ENCODE measurements around the gene IGSF9. TPM values are rescaled to one million over a fixed set of nuclear protein-coding genes. Genes with fewer than 3 reads are reported as not detected.

The IGSF9 gene
- total and polyA plus RNA-seq, 2 of the 13 experiments (the other 11 are each of a cell fraction or from before 2014, with no cell fraction given): 0.03 TPM; not detected in 1

DNA sequence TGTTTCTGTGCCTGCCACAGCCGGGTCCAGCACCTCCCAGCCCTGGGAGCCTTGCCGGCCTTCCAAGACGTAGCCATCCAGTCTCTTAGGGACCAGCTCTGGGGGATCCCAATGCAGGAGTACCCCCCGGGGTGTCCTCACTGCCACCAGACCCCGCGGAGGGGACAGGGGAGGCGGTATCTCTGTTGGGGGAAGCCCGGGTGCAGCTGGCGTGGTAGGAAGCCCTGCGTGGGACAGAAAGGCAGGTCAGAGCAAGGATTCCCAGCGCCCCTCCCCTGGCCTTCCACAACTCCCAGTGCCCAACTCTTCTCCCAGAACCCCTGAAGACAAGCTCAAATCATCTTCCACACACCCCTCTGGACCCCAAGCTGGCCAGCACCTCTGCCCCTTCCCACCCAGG lies 15.2 kb downstream of the IGSF9 start:
- CTCF ChIA-PET (ENCODE audit: low intra/inter-chr PET ratio, low total read pairs): no interaction called here
- Histone ChIP-seq H3K9me3 (ENCODE audit: low read length) (no peaks in the 10 kb centered on the region), H3K9ac (ENCODE audit: insufficient read depth, low read depth, low read length) (no peak overlapping the region), H2AFZ (ENCODE audit: low read length) (no peak overlapping the region), H3K27me3 (ENCODE audit: control insufficient read depth in 1 of 2, insufficient read depth in 2 of 2, low read length in 2 of 2) (peaks cover 8 to 46% of the 10 kb centered on the region in 2 experiments), H3K4me2 (ENCODE audit: low read depth, low read length) (no peak overlapping the region), H3K4me3 (replicated peaks in 1 of 3; ENCODE audit: insufficient read depth in 1 of 3, low read depth in 2 of 3, low read length in 3 of 3) (no peak overlapping the region), H3K79me2 (ENCODE audit: insufficient read depth, low read length) (no peaks in the 10 kb centered on the region), H3K27ac (ENCODE audit: extremely low read length, insufficient read depth, low read length) (no peak overlapping the region), H3K4me1 (ENCODE audit: insufficient read depth, low read length) (peaks cover 9% of the 10 kb centered on the region), H4K20me1 (ENCODE audit: insufficient read depth, low read length) (no peaks in the 10 kb centered on the region), H3K36me3 (replicated peaks in 1 of 2; ENCODE audit: control insufficient read depth in 1 of 2, insufficient read depth in 2 of 2, low read length in 2 of 2) (no peaks in the 10 kb centered on the region)
- TF ChIP-seq, protein P1, sequence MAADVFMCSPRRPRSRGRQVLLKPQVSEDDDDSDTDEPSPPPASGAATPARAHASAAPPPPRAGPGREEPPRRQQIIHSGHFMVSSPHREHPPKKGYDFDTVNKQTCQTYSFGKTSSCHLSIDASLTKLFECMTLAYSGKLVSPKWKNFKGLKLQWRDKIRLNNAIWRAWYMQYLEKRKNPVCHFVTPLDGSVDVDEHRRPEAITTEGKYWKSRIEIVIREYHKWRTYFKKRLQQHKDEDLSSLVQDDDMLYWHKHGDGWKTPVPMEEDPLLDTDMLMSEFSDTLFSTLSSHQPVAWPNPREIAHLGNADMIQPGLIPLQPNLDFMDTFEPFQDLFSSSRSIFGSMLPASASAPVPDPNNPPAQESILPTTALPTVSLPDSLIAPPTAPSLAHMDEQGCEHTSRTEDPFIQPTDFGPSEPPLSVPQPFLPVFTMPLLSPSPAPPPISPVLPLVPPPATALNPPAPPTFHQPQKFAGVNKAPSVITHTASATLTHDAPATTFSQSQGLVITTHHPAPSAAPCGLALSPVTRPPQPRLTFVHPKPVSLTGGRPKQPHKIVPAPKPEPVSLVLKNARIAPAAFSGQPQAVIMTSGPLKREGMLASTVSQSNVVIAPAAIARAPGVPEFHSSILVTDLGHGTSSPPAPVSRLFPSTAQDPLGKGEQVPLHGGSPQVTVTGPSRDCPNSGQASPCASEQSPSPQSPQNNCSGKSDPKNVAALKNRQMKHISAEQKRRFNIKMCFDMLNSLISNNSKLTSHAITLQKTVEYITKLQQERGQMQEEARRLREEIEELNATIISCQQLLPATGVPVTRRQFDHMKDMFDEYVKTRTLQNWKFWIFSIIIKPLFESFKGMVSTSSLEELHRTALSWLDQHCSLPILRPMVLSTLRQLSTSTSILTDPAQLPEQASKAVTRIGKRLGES (CRISPR knock-in tag; IDR thresholded peaks at IDR 0.05; ENCODE audit: borderline replicate concordance): no peak
- TF ChIP-seq ZNF207 (IDR thresholded peaks at IDR 0.05; ENCODE audit: borderline replicate concordance) (no peak), ONECUT2 (CRISPR knock-in tag; IDR thresholded peaks at IDR 0.05) (no peak), SYNCRIP (IDR thresholded peaks at IDR 0.05; ENCODE audit: insufficient read depth, low read depth, low read length) (no peak), IKZF1 (IDR thresholded peaks at IDR 0.05) (no peak), SPEN (CRISPR knock-in tag; IDR thresholded peaks at IDR 0.05; ENCODE audit: low read depth) (no peak), STAG1 (CRISPR knock-in tag; IDR thresholded peaks at IDR 0.05) (no peak), ZNF256 (CRISPR knock-in tag; conservative IDR thresholded peaks at IDR 0.05) (no peak), EP300 (IDR thresholded peaks at IDR 0.05; ENCODE audit: low read depth in 2 of 2, low read length in 2 of 2) (no peak), EP300 (CRISPR knock-in tag; IDR thresholded peaks at IDR 0.05; ENCODE audit: borderline replicate concordance) (no peak)
- TF ChIP-seq, protein P2, sequence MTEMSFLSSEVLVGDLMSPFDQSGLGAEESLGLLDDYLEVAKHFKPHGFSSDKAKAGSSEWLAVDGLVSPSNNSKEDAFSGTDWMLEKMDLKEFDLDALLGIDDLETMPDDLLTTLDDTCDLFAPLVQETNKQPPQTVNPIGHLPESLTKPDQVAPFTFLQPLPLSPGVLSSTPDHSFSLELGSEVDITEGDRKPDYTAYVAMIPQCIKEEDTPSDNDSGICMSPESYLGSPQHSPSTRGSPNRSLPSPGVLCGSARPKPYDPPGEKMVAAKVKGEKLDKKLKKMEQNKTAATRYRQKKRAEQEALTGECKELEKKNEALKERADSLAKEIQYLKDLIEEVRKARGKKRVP (CRISPR knock-in tag; IDR thresholded peaks at IDR 0.05): no peak
- TF ChIP-seq, protein P3, sequence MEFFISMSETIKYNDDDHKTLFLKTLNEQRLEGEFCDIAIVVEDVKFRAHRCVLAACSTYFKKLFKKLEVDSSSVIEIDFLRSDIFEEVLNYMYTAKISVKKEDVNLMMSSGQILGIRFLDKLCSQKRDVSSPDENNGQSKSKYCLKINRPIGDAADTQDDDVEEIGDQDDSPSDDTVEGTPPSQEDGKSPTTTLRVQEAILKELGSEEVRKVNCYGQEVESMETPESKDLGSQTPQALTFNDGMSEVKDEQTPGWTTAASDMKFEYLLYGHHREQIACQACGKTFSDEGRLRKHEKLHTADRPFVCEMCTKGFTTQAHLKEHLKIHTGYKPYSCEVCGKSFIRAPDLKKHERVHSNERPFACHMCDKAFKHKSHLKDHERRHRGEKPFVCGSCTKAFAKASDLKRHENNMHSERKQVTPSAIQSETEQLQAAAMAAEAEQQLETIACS (CRISPR knock-in tag; IDR thresholded peaks at IDR 0.05): no peak
- TF ChIP-seq, protein P4, sequence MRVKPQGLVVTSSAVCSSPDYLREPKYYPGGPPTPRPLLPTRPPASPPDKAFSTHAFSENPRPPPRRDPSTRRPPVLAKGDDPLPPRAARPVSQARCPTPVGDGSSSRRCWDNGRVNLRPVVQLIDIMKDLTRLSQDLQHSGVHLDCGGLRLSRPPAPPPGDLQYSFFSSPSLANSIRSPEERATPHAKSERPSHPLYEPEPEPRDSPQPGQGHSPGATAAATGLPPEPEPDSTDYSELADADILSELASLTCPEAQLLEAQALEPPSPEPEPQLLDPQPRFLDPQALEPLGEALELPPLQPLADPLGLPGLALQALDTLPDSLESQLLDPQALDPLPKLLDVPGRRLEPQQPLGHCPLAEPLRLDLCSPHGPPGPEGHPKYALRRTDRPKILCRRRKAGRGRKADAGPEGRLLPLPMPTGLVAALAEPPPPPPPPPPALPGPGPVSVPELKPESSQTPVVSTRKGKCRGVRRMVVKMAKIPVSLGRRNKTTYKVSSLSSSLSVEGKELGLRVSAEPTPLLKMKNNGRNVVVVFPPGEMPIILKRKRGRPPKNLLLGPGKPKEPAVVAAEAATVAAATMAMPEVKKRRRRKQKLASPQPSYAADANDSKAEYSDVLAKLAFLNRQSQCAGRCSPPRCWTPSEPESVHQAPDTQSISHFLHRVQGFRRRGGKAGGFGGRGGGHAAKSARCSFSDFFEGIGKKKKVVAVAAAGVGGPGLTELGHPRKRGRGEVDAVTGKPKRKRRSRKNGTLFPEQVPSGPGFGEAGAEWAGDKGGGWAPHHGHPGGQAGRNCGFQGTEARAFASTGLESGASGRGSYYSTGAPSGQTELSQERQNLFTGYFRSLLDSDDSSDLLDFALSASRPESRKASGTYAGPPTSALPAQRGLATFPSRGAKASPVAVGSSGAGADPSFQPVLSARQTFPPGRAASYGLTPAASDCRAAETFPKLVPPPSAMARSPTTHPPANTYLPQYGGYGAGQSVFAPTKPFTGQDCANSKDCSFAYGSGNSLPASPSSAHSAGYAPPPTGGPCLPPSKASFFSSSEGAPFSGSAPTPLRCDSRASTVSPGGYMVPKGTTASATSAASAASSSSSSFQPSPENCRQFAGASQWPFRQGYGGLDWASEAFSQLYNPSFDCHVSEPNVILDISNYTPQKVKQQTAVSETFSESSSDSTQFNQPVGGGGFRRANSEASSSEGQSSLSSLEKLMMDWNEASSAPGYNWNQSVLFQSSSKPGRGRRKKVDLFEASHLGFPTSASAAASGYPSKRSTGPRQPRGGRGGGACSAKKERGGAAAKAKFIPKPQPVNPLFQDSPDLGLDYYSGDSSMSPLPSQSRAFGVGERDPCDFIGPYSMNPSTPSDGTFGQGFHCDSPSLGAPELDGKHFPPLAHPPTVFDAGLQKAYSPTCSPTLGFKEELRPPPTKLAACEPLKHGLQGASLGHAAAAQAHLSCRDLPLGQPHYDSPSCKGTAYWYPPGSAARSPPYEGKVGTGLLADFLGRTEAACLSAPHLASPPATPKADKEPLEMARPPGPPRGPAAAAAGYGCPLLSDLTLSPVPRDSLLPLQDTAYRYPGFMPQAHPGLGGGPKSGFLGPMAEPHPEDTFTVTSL (CRISPR knock-in tag; IDR thresholded peaks at IDR 0.05; ENCODE audit: borderline replicate concordance): no peak
- BruUV-seq (replicated peaks): no TSS peak
- no peak for ATAC-seq
- in situ Hi-C loops (cut with HindIII; ENCODE audit: extremely low pct_ligation_motif_present, low pct_unique_long_range_greater_than_20kb) (no loop called here), intact Hi-C loops (cut with micrococcal nuclease; ENCODE audit: unreplicated experiment) (no loop called here)
- 0% methylated on average over 1 of the region's 11 CpGs for WGBS (ENCODE audit: low lambda C conversion rate)
- POLR2A ChIA-PET: no interaction called here
- no peak for FAIRE-seq
- DNase-seq (ENCODE audit: low spot score): no peak
